GM21447 (cell line): ENCODE results near the gene SPG11.
"Not testable (repeated sequence)": the region's sequence is repeated elsewhere in the genome, so short reads cannot be mapped to it uniquely, and the experiment has no call there.

Experiments
- ATAC-seq: cut with Tn5 transposase; IDR thresholded peaks from one replicate; pipeline ENCODE4 v1.9.1; 2021; ENCODE audit not compliant: unreplicated experiment

The SPG11 gene

DNA sequence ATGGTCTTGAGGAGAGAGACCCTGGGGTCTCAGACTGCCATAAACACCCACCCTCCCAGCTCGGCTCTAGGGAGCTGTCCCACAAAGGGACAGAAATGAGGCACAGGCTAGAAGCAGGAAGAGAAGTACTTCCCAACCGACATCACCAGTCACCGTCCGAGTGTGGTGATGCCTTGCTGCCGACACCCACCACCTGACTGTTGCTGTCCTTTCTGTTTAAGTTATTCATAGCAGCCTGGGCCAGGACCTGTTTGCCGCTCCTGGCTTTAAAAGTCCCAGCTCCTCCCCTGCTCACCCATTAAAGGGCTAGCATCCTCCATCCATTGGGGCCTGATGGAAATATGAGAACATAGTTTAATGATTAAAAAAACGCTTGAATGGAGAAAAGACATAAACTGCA lies 13.2 kb upstream of the SPG11 start:
- ATAC-seq = no peak

DNA sequence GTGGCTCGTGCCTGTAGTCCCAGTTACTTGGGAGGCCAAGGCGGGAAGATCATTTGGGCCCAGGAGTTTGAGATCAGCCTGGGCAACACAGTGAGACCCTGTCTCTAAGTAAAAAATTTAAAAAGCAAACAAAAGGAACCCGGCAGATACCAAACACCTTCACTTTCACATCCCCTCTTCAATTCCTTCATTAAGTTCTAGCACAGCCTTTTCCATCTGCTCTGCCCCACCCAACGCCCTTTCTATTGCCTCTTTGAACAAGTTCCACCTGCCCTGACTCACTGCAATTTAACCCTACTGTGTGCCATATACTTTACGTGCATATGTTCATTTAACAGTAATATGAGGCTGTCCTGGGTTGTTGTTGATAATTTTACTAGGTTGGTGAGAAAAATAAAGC lies 12.4 kb upstream of the SPG11 start:
- ATAC-seq = no peak

DNA sequence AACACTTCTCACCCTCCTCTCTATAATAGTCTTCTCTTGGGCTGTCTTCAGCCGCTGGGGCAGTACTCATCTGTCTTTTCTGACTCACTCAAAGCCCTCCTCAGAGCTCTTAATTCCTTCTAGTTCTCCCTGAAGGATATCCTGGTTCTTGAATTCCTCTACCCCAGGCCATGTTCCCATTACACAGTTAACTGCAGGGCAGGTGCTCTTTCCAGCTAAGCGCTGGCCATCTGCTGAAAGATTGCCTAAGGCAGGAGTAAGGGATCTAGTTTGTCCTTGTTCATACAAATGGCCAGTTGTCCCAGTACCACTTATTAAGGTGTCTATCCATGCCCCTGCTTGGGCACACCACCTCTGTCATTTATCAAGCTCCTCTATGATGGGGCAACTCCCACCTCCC lies 10.2 kb upstream of the SPG11 start:
- ATAC-seq = no peak

DNA sequence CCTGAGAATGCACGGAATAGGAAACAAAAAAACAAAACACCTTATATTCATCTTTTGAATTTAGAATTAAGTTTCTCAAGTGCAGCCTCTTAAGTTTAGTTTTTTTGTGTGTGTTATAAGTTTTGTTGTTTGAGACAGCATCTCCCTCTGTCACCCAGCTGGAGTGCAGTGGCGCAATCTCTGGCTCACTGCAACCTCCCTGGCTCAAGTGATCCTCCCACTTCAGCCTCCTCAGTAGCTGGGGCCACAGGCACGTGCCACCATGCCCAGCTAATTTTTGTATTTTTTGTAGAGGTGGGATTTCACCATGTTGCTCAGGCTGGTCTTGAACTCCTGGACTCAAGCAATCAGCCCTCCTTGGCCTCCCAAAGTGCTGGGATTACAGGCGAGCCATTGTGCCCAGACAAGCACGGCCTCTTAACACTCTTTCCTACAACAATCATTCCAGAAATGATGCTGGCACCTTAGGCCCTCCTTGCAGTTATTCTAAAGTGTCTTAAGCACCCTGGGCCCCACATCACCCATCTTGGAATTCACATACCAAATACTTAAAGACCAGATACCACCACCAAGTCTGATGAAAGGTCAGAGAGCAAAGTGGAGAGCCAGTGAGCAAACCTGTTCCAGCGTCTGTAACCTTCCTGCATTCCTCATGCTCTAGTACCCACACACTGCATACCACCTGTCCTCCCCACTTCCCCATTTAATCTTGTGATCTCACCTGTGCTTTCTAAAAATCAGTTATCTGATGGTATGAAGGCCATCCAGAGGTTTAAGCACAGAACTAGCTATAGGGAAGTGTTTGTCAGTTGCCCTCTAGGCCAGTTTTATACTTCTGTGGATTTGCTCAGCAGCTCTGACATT lies 6.9 kb upstream of the SPG11 start:
- no peak for ATAC-seq

DNA sequence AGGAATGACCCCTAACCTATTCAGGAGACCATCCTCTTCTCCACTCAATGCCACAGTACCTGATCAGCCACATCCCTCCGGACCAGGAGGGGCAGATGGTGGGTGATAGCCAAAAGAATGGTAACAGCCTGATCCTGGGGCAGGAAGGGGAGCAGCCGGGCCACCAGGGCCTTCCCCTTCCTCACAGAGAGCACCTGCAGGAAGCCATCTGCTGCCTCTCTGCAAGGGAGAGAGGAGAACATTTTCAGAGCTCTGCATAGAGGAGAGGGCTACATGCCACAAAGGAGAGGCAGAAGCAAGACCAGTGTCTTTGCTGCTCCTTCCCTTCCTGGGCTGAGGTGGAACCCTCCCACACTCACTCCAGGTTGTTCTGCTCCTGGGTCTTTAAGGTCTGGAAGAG lies 5.5 kb upstream of the SPG11 start:
- ATAC-seq = no peak

DNA sequence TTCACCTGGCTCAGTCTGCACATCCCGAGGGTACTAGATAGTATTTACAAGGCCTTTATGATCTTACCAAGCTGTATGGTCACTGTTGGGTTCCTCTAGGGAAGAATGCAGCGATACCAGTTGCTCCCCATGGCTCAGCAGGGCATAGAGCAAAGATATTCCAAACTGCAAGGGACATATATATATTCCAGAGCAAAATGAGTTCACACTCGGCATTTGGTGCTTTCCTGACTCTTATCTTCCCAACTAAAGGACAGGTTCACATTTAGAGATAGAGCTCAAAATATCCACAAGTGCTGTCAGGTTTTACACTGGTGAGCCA lies 3.5 kb upstream of the SPG11 start:
- ATAC-seq = no peak

DNA sequence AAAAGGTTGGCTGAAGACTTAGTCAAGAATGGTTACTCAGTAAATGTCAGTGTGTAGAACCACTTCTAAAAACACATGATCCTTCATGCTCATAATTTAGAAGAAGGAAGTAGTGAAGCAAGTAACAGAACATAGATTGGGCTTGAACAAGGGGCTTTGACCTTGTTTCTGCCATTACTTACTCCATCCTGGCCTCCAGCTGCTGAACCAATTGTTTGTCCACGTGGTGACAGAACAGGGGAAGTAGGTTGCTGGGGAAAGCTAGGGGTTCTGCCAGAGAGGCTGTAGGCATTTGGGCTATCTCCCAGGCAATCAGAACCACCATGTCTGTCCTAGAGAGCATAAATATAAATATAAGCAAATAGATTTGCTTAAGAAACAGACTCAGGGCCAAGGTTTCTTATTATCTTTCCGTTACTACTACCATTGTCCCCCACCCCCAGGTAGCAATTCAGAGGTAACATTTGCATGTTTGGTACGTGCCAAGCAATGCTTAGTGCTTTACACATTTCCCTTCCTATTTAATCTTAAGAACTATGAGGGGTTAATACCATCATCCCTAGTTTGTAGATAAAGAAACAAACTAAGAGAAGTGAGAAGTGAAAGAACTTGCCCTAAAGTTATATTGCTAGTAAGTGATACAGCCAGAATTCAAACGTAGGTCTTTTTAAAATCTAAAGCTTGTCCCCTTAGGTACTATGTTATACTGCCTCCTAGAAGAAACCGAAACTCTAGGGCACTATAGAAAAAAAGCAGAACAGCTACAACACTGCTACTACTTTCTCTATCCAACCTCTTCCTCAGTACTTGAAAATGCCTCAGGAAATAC lies 3.0 kb upstream of the SPG11 start:
- peak; percentile 26 for ATAC-seq

DNA sequence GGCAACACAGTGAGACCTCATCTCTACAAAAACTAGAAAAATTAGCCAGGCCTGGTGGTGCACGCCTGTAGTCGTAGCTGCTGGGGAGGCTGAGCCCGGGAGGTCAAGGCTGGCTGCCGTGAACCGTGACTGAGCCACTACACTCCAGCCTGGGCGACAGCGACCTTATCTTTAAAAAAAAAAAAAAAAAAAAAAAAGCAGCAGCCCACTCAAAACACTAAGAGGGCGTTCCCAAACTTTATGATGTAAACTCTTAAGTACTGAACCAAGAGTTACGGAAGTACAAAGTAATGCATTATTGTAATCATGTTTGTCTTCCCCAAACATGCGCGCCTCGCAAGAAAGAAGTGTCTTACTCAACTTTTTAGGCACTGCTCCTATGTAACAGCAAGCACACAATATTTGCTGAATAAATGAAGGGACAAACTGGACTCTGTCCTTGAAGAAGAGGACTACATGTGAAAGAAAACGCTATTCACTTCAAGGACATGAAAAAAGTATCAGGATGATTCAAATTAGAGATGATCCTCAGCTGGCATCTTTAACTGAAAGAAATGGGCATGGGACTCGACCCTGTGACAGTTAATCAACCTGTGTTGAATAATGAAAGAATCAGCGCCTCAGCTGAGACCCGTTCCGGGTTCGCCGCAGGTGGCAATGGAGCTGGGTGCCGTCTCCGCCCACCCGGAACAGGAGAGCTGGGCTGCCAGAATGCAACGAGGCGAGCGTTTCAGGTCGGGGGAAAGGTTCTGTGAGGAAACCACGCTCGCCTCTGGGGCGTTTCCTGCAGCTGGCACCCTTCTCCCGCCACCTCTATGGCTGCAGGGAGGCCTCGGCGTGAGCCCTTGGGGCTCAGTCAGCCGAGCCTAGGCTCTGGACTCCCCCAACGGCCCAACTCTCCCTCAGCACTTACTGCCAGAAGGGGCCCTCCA lies 718 bp downstream of the SPG11 start:
- peak; percentile 52 for ATAC-seq

DNA sequence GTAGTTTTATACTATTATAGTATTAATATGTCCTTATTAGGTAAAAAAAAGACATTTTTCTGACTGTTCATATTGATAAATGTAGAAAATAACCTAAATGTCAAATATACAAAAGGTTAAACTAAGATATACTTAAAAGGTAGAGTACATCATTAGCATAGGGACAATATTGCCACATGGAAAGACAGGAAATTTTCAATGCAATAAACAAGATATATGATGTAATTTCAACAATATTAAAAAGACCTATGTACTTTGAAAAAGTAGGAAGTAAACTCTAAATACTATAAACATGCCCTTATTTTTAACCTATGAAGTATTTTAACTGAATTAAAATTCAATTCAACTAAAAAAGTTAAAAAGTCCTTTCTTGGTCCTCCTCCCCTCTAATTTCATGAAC lies 1.9 kb downstream of the SPG11 start:
- no peak for ATAC-seq

DNA sequence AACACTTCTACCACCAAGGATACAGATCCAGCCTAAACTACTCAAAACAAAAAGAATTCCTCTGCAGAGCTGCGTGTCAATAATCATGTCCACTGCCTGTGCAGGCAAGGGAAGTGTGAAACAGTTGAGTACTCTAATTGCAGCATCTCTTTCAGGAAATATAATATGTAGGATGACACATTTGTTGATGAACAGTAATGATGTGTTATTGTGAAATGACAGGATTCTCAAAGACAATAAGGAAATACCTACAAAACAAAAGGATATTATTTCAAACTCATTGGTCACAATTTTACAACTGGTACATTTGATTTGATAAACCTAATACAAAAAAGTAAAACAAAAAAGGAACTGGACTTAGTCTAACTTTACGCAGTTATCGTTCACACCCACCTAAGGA lies 4.4 kb downstream of the SPG11 start:
- no peak for ATAC-seq

DNA sequence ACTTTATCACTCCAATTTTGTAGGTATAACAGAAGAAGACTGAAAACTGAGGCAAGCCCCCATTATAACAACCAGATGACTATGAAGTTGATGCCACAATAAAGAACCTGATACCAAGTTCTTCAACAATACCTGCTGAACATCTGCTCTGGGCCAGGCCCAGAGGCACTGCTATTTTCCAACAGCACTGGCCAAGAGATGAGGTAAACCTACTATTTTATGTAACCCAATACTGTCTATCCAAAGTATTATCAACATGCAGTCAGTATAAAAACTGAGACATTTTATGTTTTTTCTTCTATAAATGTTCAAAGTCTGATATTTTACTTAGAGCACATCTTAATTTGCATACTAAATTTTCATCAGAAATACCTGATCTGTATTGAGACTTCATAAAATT lies 6.1 kb downstream of the SPG11 start:
- ATAC-seq = no peak

DNA sequence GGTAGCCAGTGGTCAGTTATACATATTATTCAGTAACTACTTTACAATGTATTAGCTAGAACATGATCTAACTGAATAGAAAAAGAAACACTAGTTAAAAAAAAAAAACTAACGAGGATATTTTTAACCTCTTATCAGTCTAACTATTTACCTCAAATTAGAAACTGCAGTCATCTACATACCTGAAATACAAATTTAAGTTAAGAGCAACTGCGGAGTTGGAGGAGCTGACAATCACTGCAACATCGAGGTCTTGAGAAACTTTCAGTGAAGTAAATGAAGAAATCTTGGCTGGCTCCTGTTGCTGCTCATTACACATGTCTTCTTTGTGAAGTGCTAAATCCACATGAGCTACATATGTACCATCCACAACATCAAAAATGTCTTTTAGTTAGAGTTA lies 6.5 kb downstream of the SPG11 start:
- ATAC-seq = no peak

DNA sequence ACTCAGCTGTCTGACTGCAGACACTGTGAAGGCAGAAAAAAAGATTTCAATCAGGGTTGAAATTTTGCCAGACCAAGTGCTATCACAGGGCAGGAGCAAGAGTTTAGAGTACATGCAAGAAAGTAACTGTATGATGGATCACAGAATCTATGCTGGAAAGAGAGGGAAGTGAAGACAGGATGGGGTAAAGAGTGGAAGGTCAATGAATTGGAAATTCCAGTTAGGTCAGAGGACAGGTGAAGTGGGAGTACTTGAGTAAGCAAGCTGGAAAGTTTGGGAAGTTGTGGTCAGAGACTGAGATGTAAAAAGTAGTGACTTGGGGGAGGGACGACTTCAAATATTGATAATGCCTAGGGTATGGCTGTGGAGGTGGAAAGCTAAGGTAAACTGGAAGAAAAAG lies 7.2 kb downstream of the SPG11 start:
- ATAC-seq = no peak

DNA sequence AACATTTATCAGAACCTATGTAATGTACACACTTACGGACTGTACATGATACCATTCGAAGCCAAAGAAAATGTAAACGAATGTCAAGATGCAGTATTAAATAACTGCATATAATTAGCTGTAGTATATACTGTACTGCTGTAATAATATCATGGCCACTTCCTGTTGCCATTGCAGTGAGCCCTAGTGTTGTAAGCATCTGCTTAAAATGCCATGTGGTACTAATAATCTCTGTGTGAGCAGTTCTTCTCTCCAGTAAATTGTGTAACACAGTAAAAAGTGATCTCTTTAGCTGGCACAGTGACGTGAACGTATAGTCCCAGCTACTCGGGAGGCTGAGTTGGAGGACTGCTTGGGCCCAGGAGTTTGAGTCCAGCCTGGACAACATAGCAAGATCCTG lies 8.6 kb downstream of the SPG11 start:
- no peak for ATAC-seq

DNA sequence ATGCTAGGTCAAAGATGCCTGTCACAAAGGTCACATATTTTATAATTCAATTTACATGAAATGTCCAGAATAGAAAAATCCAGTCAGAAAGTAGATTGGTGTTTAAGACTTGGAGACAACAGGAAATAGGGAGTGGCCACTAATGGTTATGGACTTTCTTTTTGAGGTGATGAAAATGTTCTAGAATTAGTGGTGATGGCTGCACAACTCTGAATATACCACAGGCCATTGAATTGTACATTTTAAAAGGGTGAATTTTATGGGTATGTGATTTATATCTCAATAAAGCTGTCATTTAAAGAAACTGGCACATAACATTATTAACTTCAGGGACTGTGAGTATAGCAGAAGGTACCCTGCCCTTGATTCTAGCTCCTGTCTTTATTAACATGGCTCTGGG lies 15.8 kb downstream of the SPG11 start:
- ATAC-seq = no peak

DNA sequence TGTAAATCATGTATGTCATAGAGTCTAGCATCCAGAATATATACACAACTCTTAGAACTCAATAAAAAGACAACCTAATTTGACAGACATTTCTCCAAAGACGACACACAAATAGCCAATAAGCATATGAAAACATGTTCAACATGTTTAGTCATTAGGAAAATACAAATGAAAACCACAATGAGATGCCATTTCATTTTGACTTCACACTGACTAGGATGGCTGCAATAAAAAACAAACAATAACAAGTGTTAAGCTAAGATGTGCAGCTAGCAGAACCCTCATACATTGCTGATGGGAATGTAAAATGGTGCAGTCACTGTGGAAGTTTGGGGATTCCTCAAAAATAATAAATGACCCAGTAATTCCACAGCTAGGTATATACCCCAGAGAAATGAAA lies 16.4 kb downstream of the SPG11 start:
- ATAC-seq = no peak

DNA sequence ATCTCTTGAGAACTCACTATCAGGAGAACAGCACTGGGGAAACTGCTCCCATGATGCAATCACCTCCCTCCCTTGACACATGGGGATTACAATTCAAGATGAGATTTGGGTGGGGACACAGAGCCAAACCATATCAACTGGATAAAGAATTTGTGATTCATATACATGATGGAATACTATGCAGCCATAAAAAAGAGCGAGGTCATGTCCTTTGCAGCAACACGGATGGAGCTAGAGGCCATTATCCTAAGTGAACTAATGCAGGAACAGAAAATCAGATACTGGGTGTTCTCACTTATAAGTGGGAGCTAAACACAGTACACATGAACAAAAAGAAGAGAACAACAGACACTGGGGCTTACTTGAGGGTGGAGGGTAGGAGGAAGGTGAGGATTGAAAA lies 17.0 kb downstream of the SPG11 start:
- no peak for ATAC-seq

DNA sequence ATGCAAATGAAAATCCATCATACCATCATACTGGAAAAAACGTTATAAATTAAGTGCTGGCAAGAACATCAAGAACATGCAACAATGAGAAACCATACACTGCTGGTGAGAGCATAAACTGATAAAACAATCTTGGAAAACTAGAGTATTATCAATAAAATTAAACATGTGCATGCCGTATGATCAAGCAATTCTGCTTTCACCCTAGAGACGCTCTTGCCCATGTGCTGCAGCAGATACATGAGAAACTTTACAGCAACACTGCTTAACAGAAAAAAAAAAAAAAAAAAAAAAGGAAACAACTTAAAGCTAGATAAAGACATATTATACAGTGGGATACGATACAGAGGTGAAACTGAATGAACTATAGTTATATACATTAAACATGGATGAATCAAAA lies 21.8 kb downstream of the SPG11 start:
- no peak for ATAC-seq

DNA sequence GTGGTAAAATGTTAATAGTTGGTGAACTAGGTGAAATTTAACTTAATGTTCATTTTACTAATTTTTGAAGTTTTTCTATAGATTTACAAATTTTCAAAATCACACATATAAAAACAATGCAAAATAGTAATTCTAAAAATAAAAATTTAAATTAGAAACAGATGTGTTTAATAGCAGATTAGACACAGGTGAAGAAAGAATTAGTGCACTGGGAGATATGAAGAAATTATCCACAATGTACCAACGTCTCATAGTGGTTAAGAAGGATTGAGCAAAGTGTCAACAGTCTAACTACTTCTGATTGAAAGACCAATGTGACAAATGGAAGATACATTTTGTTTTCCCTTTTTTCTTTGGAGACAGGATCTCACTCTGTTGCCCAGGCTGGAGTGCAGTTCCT lies 26.5 kb downstream of the SPG11 start:
- no peak for ATAC-seq

DNA sequence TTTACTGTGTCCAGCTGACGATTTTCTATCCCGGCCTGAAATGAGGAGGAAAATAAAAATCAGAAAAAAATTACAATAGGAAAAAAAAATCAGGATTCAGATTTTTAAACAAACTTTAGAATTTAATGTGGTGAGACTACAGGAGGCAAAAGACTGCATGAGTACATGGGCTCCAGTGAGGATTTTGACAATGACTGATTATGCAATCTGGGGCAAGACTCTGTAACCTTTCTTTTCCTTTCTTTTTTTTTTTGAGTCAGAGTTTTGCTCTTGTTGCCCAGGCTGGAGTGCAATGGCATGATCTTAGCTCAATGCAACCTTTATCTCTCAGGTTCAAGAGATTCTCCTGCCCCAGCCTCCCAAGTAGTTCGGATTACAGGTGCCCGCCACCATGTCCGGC lies 29.9 kb downstream of the SPG11 start:
- ATAC-seq = no peak

DNA sequence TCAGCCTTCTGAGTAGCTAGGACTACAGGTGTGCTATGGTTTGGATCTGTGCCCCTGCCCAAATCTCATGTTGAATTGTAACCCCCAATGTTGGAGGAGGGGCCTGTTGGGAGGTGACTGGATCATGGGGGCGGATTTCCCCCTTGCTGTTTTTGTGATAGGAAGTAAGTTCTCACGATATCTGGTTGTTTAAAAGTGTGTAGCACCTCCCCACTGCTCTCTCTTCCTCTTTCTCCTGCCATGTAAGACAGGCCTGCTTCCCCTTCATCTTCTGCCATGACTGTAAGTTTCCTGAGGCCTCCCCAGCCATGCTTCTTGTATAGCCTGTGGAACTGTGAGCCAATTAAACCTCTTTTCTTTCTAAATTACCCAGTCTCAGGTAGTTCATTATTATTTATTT lies 38.2 kb downstream of the SPG11 start:
- not testable (repeated sequence) for ATAC-seq
